Hepatocyte (in vitro differentiated cells): Measurements from ENCODE around the gene GXYLT2.

ENCODE experiments used
- EZH2 ChIP-seq: fragments of 200-600 bp; sonication (generic); IDR thresholded peaks from 2 replicates; pipeline ENCODE4 v1.6.1; 2016; ENCODE audit warnings: antibody characterized with exemption, mild to moderate bottlenecking, borderline replicate concordance
- EZH2phosphoT487 ChIP-seq: fragments of 200-600 bp; sonication (generic); IDR thresholded peaks from one replicate; pipeline ENCODE4 v1.6.1; 2018; ENCODE audit warnings: antibody characterized with exemption, mild to moderate bottlenecking, low read depth, moderate library complexity; ENCODE audit not compliant: unreplicated experiment, severe bottlenecking
- TF ChIP-seq, protein P1 (sequence below): fragments of 200-600 bp; sonication (generic); IDR thresholded peaks from 2 replicates; pipeline ENCODE4 v1.5.1; 2016; ENCODE audit warnings: antibody characterized with exemption, mild to moderate bottlenecking; ENCODE audit not compliant: poor library complexity

DNA sequence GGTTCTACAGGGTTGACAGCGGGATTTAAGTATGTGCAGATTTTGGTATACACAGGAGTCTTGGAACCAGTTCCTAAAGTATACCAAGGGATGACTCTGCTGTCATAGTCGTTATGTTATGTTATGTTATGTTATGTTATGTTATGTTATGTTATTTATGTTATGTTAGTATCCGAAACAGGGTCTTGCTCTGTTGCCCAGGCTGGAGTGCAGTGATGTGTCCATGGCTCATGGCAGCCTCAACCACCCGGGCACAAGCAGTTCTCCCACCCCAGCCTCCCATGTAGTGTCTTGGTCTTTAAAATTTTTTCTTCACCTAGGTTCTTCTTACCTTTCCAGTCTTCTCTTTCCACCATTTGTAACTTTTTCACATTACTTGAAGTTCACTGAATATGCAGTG lies 130.5 kb downstream of the GXYLT2 start:
- TF ChIP-seq, protein P1, sequence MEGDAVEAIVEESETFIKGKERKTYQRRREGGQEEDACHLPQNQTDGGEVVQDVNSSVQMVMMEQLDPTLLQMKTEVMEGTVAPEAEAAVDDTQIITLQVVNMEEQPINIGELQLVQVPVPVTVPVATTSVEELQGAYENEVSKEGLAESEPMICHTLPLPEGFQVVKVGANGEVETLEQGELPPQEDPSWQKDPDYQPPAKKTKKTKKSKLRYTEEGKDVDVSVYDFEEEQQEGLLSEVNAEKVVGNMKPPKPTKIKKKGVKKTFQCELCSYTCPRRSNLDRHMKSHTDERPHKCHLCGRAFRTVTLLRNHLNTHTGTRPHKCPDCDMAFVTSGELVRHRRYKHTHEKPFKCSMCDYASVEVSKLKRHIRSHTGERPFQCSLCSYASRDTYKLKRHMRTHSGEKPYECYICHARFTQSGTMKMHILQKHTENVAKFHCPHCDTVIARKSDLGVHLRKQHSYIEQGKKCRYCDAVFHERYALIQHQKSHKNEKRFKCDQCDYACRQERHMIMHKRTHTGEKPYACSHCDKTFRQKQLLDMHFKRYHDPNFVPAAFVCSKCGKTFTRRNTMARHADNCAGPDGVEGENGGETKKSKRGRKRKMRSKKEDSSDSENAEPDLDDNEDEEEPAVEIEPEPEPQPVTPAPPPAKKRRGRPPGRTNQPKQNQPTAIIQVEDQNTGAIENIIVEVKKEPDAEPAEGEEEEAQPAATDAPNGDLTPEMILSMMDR, result no peak
- TF ChIP-seq EZH2, result no peak
- TF ChIP-seq EZH2phosphoT487, result no peak
